Muscle of back (tissue), 11 donors: ENCODE results near the gene SPON1. TPM values are rescaled to one million over a fixed set of nuclear protein-coding genes. Genes with fewer than 3 reads are reported as not detected.
"Not testable (repeated sequence)": the region's sequence is repeated elsewhere in the genome, so short reads cannot be mapped to it uniquely, and the experiment has no call there.

Source experiments
- DNase-seq, 3 donors: peaks; one replicate each; pipeline versions ENCODE4 v3.0.0 to v3.0.0-alpha.2; 2013
- polyA plus RNA-seq, 10 donors: library from polyadenylated mRNA; unstranded; fragments of 120-200 nt; gene quantifications; one replicate each; pipeline ENCODE4 v1.2.1, GENCODE V29; 2013; ENCODE audit not compliant: insufficient read length in 10 of 10

The SPON1 gene
- polyA plus RNA-seq, 10 donors: 17.0 to 39.1 (median 22.6) TPM

- DNase-seq: no peak
Measured at GRCh38 chr11:14237444-14237961, 275.0 kb downstream of the SPON1 start.

DNA sequence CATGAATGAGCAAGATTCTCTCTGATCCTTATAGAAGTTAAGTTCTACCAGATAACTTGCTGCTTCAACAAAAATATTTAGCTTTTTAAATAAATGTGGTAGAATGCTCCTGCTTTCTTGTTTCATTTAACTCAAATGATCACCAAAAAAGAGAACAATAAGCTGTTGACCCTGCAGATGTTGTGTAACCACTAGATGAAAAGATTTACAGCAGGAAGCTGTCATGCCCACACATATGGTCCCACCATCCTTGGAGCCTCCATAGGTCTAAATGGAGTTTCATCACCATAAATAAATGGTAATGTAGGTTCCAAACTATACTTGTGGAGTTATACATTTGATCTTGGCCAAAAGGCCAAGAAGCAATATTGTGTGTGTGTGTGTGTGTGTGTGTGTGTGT, 277.7 kb downstream of the SPON1 start:
- DNase-seq: no peak

- no peak for DNase-seq
Measured at GRCh38 chr11:14240951-14241350, 278.4 kb downstream of the SPON1 start.

DNA sequence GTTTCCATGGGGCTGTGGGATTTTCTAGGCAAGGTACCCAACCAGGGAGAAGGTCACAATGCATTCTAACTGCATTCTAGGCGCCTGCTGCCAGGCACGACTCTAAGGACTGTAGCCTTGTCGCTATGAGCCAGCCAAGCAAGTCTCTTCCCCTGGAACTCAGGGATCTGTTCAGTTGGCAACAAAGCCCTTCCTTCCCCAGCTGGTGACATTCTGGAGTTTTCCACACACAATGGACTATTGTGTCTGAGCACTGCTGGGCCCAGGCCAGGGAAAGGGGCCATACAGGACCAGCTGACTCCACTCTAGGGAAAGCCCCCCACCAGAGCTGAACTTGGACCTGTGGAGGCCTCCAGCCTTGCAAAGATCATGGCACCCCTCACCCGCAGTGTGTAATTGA, 279.7 kb downstream of the SPON1 start:
- DNase-seq: peak in 2 of 3 donors; percentile 15 to 54

- DNase-seq: no peak
Measured at GRCh38 chr11:14242733-14243132, 280.2 kb downstream of the SPON1 start.

- no peak for DNase-seq
Measured at GRCh38 chr11:14244926-14245325, 282.4 kb downstream of the SPON1 start.

- no peak for DNase-seq
Measured at GRCh38 chr11:14245444-14245843, 282.9 kb downstream of the SPON1 start.

DNA sequence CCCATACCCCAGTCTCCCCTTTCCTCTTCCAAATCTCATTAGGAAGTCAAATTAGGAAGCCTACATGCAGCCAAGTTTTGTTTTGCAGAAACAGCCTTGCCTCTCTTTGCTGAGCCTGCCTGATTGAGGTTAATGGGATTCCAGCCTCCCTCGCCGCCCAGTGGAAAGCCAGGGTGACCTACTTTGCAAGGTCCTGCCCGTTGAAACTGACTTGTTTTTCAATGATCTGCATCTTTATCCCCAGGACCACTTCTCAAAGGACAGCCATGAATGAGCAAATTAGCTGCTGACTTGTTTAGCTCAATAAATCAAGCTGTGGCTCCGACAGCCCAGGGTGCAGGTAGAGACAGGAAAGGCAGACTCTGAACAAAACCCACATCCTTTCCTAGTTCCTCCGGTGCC, 286.1 kb downstream of the SPON1 start:
- DNase-seq: no peak

DNA sequence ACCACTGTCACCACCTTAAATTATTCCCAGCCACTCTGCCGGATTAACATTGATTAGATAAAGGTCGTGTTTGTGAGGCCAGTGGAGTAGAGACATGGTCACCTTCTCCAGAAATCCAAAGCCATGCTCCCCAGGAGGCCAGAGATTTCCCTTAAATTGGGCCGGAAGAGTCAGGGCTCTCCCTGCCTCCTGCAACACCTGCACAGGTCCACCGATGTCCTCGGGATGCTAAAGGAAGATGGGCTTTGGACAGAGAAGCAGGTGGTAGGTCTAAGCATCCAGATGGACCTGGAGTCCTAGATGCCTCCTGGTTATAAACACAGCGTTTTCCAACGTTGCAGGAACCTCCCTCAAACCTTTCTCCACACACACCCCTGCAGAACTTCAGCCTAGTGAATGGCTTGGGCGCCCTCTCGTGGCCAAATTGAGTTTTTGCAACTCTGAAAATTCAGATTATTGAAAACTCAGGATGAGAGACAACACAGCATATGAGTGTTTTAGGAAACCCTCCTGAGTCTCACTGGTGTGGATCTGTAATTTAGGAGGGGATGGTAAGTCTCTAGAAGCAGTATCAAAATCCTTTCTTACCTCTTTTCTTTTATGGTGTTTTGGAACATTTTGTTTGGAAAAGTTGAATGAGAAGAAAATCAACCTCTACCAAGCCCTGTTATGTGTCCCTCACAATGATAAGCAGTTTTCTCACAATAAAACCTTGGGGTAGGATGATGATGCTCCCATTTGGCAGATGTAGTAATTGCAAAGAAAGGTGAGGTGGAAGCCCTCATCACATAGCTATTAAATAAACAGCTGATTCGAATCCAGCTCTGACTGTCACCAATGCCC, 286.8 kb downstream of the SPON1 start:
- DNase-seq: peak; percentile 47 to 76 (median 58)

DNA sequence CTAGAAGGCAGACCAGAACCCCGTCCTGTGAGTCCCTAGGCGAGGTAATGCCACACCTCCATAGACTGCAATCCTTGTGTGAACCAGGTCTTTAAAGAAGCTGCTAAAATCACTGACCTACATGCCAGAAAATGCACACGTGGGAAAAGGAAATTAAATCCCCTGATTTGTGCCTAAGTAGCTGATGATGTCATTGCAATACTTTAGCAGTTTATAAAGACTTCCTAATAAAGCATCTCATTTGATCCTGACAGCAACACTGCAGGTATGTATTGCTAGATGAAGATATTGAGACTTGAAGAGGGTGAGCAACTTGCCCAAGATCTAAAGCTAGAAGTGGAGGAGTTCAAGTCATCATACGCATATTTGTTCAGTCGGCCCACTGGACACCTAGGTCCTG, 289.2 kb downstream of the SPON1 start:
- no peak for DNase-seq

DNA sequence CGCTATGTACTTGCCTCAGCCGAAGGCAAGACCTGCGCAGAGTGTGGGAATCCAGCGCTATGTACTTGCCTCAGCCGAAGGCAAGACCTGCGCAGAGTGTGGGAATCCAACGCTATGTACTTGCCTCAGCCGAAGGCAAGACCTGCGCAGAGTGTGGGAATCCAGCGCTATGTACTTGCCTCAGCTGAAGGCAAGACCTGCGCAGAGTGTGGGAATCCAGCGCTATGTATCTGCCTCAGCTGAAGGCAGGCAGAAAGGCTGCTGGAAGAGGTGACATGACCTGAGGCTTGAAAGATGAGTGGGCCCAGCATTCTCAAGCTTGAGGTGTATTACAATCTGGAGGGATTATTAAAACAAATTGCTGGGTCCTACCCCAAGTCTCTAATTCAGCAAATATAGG, 290.0 kb downstream of the SPON1 start:
- DNase-seq: not testable (repeated sequence)

GRCh38 chr11:14253421-14253820, 290.9 kb downstream of the SPON1 start:
- DNase-seq: peak; percentile 52 to 76 (median 56)

GRCh38 chr11:14253840-14254239, 291.3 kb downstream of the SPON1 start:
- peak; percentile 27 to 64 (median 29) for DNase-seq

DNA sequence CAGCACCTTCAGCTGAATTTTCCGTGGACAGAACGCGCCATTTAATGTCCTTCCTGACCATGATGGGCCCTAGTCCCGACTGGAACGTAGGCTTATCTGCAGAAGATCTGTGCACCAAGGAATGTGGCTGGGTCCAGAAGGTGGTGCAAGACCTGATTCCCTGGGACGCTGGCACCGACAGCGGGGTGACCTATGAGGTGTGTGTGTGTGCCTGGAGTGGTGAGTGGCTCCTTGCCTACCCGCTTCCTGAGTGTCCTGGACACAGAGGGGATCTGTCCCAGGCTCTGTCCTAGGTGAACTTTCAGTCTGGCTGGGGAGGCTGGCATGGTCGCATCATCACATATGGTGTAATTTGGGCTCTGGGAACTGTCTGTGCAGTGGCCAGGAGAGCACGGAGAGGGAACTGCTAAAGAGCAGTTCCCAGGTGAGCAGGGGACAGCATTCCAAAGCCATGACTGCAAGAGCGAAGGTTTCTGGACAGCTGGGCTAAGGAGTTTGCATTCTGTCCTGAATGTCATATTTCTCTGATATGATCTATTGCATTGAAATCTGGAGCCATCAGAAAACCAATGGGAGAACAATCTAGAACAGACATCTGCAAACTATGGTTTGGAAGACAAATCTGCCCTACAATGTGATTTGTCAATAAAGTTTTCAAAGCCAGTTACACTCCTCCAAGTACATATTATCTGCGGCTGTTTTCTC, 292.2 kb downstream of the SPON1 start:
- no peak for DNase-seq

- peak; percentile 43 to 81 (median 69) for DNase-seq
Measured at GRCh38 chr11:14255238-14255534, 292.7 kb downstream of the SPON1 start.

GRCh38 chr11:14258221-14258935, 295.9 kb downstream of the SPON1 start:
- DNase-seq: no peak

GRCh38 chr11:14259186-14259784, 296.8 kb downstream of the SPON1 start:
- no peak for DNase-seq

DNA sequence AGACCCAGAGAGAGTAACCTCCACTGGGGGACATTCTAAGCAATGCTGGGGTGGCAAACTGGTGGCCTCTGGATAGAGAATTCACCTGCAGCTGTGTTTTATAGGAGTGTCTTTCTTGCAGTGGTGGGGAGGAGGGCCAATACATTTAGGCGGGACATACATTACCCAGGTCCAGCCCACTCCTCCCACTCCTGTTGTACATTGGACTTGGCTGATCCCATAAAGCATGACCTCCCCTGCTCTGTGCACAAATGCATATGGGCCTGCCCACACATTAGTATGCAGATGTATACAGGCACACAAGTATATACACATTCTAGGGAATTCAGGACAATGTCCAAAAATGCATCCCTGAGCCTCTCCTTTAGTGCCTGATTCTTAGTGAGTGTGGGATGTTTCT, 297.4 kb downstream of the SPON1 start:
- DNase-seq: no peak

GRCh38 chr11:14261066-14261465, 298.5 kb downstream of the SPON1 start:
- peak in 2 of 3 donors; percentile 36 to 49 for DNase-seq

- DNase-seq: no peak
Measured at GRCh38 chr11:14262271-14262846, 299.8 kb downstream of the SPON1 start.

- no peak for DNase-seq
Measured at GRCh38 chr11:14264966-14265365, 302.4 kb downstream of the SPON1 start.

DNA sequence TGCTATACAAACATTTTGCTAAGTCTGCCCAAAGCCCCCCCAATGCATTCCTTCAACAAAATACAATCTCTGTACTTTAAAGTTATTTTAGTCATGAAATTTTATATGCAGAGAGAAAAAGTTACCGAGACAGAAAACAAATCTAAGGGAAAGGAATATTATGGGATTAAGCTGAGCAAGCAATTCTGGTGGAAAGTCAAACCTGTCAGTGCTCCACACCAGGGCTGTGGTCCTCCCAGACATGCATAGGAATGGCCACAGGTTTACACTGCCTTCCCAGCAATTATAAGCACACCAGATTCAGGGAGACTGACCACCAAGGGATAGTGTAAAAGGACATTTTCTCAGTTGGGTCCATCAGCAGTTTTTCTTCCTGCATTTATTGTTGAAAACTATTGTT, 304.1 kb downstream of the SPON1 start:
- no peak for DNase-seq
